ENCODE data around the gene CCDC90B.

The CCDC90B gene

DNA sequence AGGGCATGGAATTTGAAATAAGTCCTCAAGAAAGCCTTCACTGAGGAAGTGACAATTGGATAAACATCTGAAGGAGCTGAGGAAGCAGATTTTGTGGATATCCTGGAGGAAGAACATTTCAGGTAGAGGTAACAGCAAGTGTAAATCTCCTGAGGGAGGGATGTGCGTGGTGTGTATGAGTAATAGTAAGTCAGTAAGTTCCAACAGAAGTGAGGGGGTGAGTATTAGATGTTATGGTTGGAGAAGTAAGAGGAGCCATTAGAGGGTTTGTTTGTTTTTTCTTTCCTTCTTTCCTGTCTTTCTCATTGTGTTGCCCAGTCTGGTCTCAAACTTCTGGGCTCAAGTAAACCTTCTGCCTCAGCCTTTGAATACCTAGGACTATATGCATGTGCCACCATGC lies 63.7 kb downstream of the CCDC90B start:
- DNase-seq = no peak

DNA sequence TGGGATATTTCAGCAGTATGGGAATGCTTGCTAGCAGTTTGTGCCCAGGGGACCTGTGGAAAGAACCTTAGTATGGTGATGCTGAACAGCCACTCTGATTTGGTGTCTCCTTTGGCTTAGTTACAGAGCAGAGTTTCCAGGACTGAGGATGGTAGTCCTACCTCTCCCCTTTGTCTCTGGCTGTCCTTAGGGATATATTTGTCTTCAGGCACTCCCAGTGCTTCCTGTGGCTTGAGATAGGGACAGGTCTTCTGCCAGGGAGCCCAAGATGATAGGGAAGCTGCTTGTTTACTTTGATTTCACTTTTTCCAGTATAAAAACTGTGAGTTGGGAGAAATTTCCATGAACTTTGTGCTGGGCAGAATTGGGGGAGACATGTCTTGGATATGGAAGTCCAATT lies 64.5 kb downstream of the CCDC90B start:
- no peak for DNase-seq

DNA sequence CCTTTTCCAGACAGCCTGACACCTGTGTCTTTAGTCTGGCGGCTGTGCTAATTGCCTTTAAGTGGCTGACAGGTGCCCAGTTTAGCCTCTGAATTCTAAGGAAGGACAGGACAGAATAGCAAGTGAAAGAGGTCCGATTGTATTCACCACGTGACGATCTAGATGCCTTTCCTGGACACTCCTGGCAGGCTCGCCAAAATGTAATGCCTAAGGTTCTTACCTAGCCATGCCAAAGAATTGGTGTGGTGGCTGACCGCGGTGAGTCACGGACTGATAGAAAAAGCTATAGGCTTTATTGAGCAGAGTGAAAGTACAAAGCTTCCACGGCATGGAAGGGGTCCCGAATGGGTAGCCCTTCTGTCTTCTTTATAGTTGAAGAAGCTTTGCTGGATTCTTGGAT lies 65.9 kb downstream of the CCDC90B start:
- no peak for DNase-seq

DNA sequence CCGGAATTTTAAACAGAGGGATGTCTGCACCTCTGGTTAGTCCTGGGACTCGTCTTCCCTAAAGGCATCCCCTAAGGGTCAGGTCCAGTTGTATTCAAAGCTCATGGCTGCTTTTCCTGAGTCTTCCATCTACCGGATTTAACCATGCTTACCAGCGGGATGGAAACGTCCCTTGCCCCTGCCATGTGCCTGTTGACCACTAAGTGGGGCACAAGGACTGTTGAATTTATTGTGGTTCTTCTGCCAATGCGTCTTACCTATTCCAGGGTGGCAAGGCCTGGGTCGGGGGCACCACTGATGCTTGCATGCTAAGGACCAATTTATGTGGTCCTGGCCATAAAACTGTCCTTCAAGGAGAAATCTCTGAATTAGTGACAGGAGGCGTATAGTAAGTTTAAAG lies 67.1 kb downstream of the CCDC90B start:
- DNase-seq = no peak

Measured in activated effector memory CD4-positive, alpha-beta T cell treated with anti-CD3 and anti-CD28 coated beads, Interleukin-2, amount 50 U/mL, for 16 hours (primary cell).